Mesenchymal stem cell (in vitro differentiated cells and primary cell): ENCODE results near the gene SLC6A18. TPM values are rescaled to one million over a fixed set of nuclear protein-coding genes. Genes with fewer than 3 reads are reported as not detected.
A peak's percentile ranks its signal among the peaks of the same experiment; 100 is the strongest.

ENCODE experiments used
- DNase-seq: peaks from one replicate; pipeline ENCODE4 v3.0.0-alpha.2; 2013
- H2AFZ ChIP-seq: one replicate; pipeline ENCODE4 v1.6.1; 2013; ENCODE audit warnings: low read depth, mild to moderate bottlenecking, control low read depth, inconsistent platforms, low read length, moderate library complexity
- H2AK5ac ChIP-seq: 2 replicates; pipeline ENCODE4 v1.6.1; 2013; ENCODE audit warnings: low read length, moderate library complexity, mild to moderate bottlenecking, inconsistent platforms; ENCODE audit not compliant: severe bottlenecking
- H2BK120ac ChIP-seq: one replicate; pipeline ENCODE4 v1.6.1; 2013; ENCODE audit warnings: low read depth, mild to moderate bottlenecking, inconsistent platforms, low read length, moderate library complexity
- H2BK12ac ChIP-seq, 2 experiments: one replicate each; pipeline ENCODE4 v1.6.1; 2013; ENCODE audit warnings: inconsistent platforms in 2 of 2, low read length in 2 of 2, mild to moderate bottlenecking in 2 of 2, moderate library complexity in 2 of 2, control low read depth in 1 of 2
- H2BK15ac ChIP-seq: one replicate; pipeline ENCODE4 v1.6.1; 2013; ENCODE audit warnings: mild to moderate bottlenecking, low read depth, inconsistent platforms; ENCODE audit not compliant: poor library complexity, severe bottlenecking
- H2BK5ac ChIP-seq: 2 replicates; pipeline ENCODE4 v1.6.1; 2013; ENCODE audit warnings: low read depth, mild to moderate bottlenecking, low read length, control low read depth, inconsistent platforms; ENCODE audit not compliant: poor library complexity, severe bottlenecking
- H3K14ac ChIP-seq, 2 experiments: one replicate each; pipeline ENCODE4 v1.6.1; 2013; ENCODE audit warnings: inconsistent platforms in 2 of 2, low read length in 2 of 2, control low read depth in 1 of 2, mild to moderate bottlenecking in 1 of 2, moderate library complexity in 1 of 2
- H3K18ac ChIP-seq, 2 experiments: one replicate each; pipeline ENCODE4 v1.6.1; 2013; ENCODE audit warnings: inconsistent platforms in 2 of 2, low read length in 2 of 2, control low read depth in 1 of 2, low read depth in 1 of 2, mild to moderate bottlenecking in 1 of 2
- H3K23ac ChIP-seq, 2 experiments: one replicate each; pipeline ENCODE4 v1.6.1; 2013; ENCODE audit warnings: inconsistent platforms in 2 of 2, low read length in 2 of 2, mild to moderate bottlenecking in 2 of 2, moderate library complexity in 2 of 2, control low read depth in 1 of 2
- H3K27ac ChIP-seq: 2 replicates; pipeline ENCODE4 v1.5.1; 2013; ENCODE audit warnings: mild to moderate bottlenecking, moderate library complexity, low read length, control low read depth, inconsistent platforms; ENCODE audit not compliant: poor library complexity, severe bottlenecking
- H3K27me3 ChIP-seq, 2 experiments: 2 replicates each; pipeline versions ENCODE4 v1.6.1 to v1.7.0; 2013; ENCODE audit warnings: low read length in 2 of 2, mild to moderate bottlenecking in 2 of 2, moderate library complexity in 2 of 2, control low read depth in 1 of 2, inconsistent platforms in 1 of 2; ENCODE audit not compliant: control insufficient read depth in 1 of 2, insufficient read depth in 1 of 2
- H3K36me3 ChIP-seq, 2 experiments: 2 replicates each; pipeline versions ENCODE4 v1.6.1 to v1.7.0; 2013; ENCODE audit warnings: low read length in 2 of 2, control low read depth in 1 of 2, inconsistent platforms in 1 of 2, low read depth in 1 of 2, mild to moderate bottlenecking in 1 of 2; ENCODE audit not compliant: insufficient read depth in 2 of 2, control insufficient read depth in 1 of 2
- H3K4ac ChIP-seq, 2 experiments: one replicate each; pipeline ENCODE4 v1.6.1; 2013; ENCODE audit warnings: inconsistent platforms in 2 of 2, low read length in 2 of 2, mild to moderate bottlenecking in 2 of 2, moderate library complexity in 2 of 2, control low read depth in 1 of 2, low read depth in 1 of 2
- H3K4me1 ChIP-seq: 2 replicates; pipeline ENCODE4 v1.6.1; 2013; ENCODE audit warnings: low read depth, low read length, control low read depth; ENCODE audit not compliant: control insufficient read depth, insufficient read depth
- H3K4me2 ChIP-seq: 2 replicates; pipeline ENCODE4 v1.6.1; 2013; ENCODE audit warnings: low read length, mild to moderate bottlenecking, inconsistent platforms; ENCODE audit not compliant: poor library complexity, severe bottlenecking
- H3K4me3 ChIP-seq, 2 experiments: 2 replicates each; pipeline versions ENCODE4 v1.5.1 to v1.7.0; 2013; ENCODE audit warnings: low read length in 2 of 2, mild to moderate bottlenecking in 2 of 2, control low read depth in 1 of 2, low read depth in 1 of 2; ENCODE audit not compliant: insufficient read depth in 1 of 2
- H3K79me1 ChIP-seq: replicated peaks from 2 replicates; pipeline ENCODE4 v1.6.1; 2013; ENCODE audit warnings: mild to moderate bottlenecking, control low read depth, low read length, inconsistent platforms; ENCODE audit not compliant: poor library complexity, severe bottlenecking
- H3K9ac ChIP-seq: 2 replicates; pipeline ENCODE4 v1.7.0; 2013; ENCODE audit warnings: mild to moderate bottlenecking, low read length, moderate library complexity
- H3K9me3 ChIP-seq: 2 replicates; pipeline ENCODE4 v1.7.0; 2013; ENCODE audit warnings: mild to moderate bottlenecking, low read length; ENCODE audit not compliant: control insufficient read depth
- H4K8ac ChIP-seq: one replicate; pipeline ENCODE4 v1.6.1; 2013; ENCODE audit warnings: inconsistent platforms, mild to moderate bottlenecking, low read length, moderate library complexity
- H4K91ac ChIP-seq: one replicate; pipeline ENCODE4 v1.6.1; 2013; ENCODE audit warnings: mild to moderate bottlenecking, low read length, inconsistent platforms
- WGBS: methylation state at CpG from one replicate; pipeline ENCODE4 v1.1.7; 2013; ENCODE audit warnings: mixed read lengths; 5-methylcytosine and 5-hydroxymethylcytosine counted together
- polyA plus RNA-seq, 2 experiments: library from polyadenylated mRNA; stranded (reverse); fragments of 200-250 nt; gene quantifications; one replicate each; pipeline ENCODE4 v1.2.3, GENCODE V29; 2013

Gene SLC6A18
- not detected for polyA plus RNA-seq (2013, experiment 1 of 2)
- not detected for polyA plus RNA-seq (2013, experiment 2 of 2)

GRCh38 chr5:1225081-1225480, at the start of gene SLC6A18:
Gene SLC6A18 (plus strand): TSS chr5:1225381. CDS start chr5:1225478, 97 bp downstream.
- no peak within 1 kb of the TSS for H2AFZ ChIP-seq
- H3K79me1 ChIP-seq: no peaks in the 10 kb centered on the region
- H3K14ac ChIP-seq: peak within 1 kb of the TSS in 1 of 2 experiments; percentile 12
- 87% methylated on average over 10 of the region's 11 CpGs for WGBS
- H2BK5ac ChIP-seq: no peak within 1 kb of the TSS
- H2AK5ac ChIP-seq: no peak within 1 kb of the TSS
- H2BK15ac ChIP-seq: no peak within 1 kb of the TSS
- peaks cover 0 to 57% of the 10 kb centered on the region in 2 experiments for H3K27me3 ChIP-seq
- no peak within 1 kb of the TSS for H4K91ac ChIP-seq
- H3K27ac ChIP-seq: no peak within 1 kb of the TSS
- no peak within 1 kb of the TSS for H3K4me2 ChIP-seq
- no peak within 1 kb of the TSS for H3K4me3 ChIP-seq
- H4K8ac ChIP-seq: no peak within 1 kb of the TSS
- H3K4me1 ChIP-seq: no peaks in the 10 kb centered on the region
- no peak for DNase-seq
- no peaks in the 10 kb centered on the region for H3K9me3 ChIP-seq
- H3K9ac ChIP-seq: no peak within 1 kb of the TSS
- H3K36me3 ChIP-seq: no peaks in the 10 kb centered on the region
- H3K4ac ChIP-seq: no peak within 1 kb of the TSS
- no peak within 1 kb of the TSS for H2BK120ac ChIP-seq
- H3K18ac ChIP-seq: no peak within 1 kb of the TSS
- H3K23ac ChIP-seq: no peak within 1 kb of the TSS
- no peak within 1 kb of the TSS for H2BK12ac ChIP-seq

GRCh38 chr5:1175801-1176472, 49.2 kb upstream of the SLC6A18 start:
- Histone ChIP-seq H3K23ac (peak overlapping the region in 1 of 2 experiments; percentile 61), H2AK5ac (no peak overlapping the region), H3K4me3 (no peak overlapping the region), H2BK5ac (no peak overlapping the region), H2AFZ (no peak overlapping the region), H3K14ac (no peak overlapping the region), H3K9ac (no peak overlapping the region), H3K27ac (no peak overlapping the region), H4K91ac (no peak overlapping the region), H3K79me1 (no peaks in the 10 kb centered on the region), H3K36me3 (no peaks in the 10 kb centered on the region), H3K9me3 (no peaks in the 10 kb centered on the region), H2BK15ac (no peak overlapping the region), H3K4me1 (no peaks in the 10 kb centered on the region), H2BK12ac (no peak overlapping the region), H3K27me3 (peaks cover 0 to 18% of the 10 kb centered on the region in 2 experiments), H2BK120ac (no peak overlapping the region), H3K18ac (no peak overlapping the region), H3K4ac (no peak overlapping the region), H4K8ac (no peak overlapping the region), H3K4me2 (no peak overlapping the region)
- no peak for DNase-seq
- WGBS: 89% methylated on average over 26 of the region's 26 CpGs

GRCh38 chr5:1176473-1177391, 48.4 kb upstream of the SLC6A18 start:
- Histone ChIP-seq H3K23ac (no peak overlapping the region), H3K4ac (no peak overlapping the region), H3K4me2 (no peak overlapping the region), H3K9me3 (no peaks in the 10 kb centered on the region), H3K79me1 (no peaks in the 10 kb centered on the region), H3K4me1 (no peaks in the 10 kb centered on the region), H2AK5ac (no peak overlapping the region), H2BK15ac (no peak overlapping the region), H3K27me3 (peaks cover 0 to 26% of the 10 kb centered on the region in 2 experiments), H2BK12ac (no peak overlapping the region), H3K36me3 (no peaks in the 10 kb centered on the region), H3K9ac (no peak overlapping the region), H3K18ac (no peak overlapping the region), H4K91ac (no peak overlapping the region), H3K27ac (no peak overlapping the region), H2BK5ac (no peak overlapping the region), H2AFZ (no peak overlapping the region), H2BK120ac (no peak overlapping the region), H3K4me3 (peak overlapping the region in 1 of 2 experiments; percentile 6), H3K14ac (no peak overlapping the region), H4K8ac (no peak overlapping the region)
- no peak for DNase-seq
- 88% methylated on average over 42 of the region's 42 CpGs for WGBS
